Measurements from ENCODE around the gene CDK14.

Gene CDK14

DNA sequence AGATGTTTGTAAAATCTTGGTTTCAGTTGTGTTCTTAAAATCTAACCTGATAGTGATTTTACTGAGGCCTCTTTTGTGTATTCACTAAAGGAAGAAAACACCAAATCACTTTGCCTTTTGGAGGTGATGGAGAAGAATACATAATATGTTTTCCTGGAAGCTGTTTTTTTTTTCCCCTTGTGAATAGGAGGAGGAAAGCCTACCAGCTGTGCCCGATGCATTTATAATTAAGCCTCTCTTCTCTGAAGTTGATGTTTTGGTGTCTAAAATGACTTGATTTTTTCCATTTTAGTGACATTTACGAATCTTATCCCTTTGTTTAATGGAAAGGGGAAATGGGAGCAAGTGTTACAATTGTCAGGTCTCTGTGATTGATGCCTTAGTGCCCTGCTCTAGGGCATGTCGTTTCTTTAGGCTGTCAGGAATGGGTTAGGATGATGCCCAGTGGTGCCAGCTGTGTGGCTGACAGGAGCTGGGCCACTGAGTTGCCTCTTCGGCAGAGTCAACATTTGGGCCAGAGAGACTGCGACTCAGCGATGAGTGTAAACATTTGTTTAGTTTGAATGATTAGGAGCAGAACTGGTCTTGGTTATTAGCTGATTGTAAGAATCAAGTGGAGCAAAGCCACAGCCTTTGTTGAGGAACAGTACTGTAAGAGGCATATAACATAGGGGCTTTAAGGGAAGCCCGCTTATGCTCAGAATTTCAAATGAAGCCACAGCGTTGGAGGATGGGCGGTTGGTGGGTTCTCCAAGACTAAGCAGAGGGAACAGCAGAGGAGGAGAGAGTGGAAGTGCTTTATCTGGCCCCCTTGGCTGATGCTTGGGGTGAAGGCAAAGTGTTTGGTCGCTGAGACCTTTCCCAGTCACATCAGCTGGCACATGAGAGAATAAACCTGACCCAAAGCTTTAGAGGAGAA, 81.6 kb downstream of the CDK14 start:
- in situ Hi-C loops (cut with MboI; ENCODE audit: low sequenced_read_pairs): no loop called here

DNA sequence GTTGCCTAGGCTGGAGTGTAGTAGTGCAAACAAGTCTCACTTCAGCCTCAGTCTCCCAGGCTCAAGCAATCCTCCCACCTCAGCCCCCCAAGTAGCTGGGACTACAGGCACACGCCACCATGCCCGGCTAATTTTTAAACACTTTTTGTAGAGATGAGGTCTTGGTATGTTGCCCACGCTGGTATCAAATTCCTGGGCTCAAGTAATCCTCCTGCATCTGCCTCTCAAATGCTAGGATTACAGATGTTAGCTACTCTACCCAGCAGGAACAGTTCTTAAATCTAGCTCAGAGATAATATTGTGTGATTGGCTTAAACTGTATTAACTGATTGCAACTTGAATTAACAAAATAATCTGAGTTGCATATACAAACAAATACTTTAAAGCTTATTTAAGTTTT, 82.9 kb downstream of the CDK14 start:
- in situ Hi-C loops (cut with MboI; ENCODE audit: low sequenced_read_pairs): no loop called here

DNA sequence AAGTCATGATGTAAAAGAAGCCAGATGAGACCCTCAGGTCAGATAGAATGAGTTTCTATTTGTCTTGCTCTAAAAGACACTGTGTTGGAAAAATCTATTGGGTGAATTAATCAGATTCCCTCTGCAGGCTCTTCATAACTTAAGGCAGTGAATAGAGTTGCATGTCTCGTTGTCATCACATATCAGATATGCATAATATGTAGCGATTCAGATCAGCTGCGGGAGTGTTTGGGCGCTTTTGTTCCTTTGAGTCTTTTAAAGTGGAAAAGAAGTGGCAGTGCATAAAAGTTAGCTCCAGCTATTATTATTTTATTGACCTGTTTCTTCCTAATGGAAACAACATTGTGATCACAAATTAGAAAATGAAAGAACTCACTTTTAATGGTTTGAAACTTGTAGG, 84.4 kb downstream of the CDK14 start:
- in situ Hi-C loops (cut with MboI; ENCODE audit: low sequenced_read_pairs): no loop called here

DNA sequence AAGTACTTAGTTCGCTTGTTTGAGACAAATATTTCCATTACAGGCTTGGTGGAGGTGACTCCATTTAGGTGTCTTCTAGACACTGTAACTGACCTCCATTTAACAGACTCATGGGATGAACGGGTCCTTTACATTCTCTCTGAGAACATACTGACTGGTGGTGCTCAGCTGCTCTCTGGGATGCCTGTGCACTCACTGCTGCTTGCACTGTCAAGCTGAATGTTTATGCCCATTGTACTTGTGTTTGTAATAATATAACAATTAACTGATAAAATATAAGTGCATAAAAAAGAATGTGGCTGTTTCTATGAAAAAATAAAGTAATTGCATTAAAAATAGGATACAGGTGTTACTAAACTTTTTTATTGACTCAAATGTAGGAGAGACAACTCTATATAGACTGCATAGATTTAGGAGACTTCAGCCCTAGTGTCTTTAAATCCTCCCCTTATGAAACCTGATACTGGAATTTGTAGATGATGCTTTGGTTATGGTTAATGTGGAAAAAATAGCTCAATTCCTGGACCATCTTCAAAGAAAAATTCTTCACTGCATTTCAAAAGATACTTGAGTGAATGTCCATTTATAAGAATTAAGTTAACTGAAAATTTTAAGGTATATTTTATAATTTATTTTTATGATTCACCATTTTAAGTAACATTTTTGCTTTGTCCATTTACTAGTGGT, 85.4 kb downstream of the CDK14 start:
- in situ Hi-C loops (cut with MboI; ENCODE audit: low sequenced_read_pairs): no loop called here

DNA sequence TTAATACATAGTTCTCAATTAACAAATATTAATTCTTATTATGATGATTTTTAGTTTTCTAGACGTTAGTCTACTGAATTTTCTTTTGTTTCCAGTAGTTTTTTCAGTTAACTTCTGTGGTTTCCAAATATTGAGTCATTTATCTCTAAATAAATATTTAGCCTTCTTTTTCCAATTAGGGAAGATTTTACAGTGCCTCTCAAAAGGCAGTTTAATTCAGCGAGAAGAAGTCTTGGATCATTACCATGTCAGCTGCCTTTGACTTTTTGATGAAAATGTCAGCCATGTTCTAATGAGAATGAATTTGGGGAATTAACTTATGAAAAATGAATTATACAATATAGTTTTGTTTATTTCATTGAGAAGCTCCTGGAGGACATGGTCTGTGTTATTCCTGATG, 90.0 kb downstream of the CDK14 start:
- in situ Hi-C loops (cut with MboI; ENCODE audit: low sequenced_read_pairs): no loop called here

DNA sequence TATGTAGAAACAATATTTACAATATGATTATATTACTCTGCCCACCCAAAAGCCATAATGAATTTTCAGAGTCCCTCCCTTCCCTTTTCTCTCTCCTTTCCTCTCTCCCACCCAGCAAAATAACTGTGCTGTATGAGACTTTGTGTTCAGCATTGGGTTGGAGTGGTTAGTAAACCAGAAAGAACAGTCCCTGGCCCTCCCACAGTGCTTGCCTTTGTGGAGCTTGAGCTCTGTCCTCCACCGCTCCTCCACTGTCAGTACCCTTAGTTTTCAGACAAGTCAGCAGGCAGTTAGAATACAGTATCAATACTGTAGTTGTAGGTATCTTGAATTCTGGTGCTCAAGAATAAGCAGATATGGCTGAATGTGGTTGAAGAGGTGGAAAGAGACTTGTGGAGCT, 92.7 kb downstream of the CDK14 start:
- in situ Hi-C loops (cut with MboI; ENCODE audit: low sequenced_read_pairs): no loop called here

DNA sequence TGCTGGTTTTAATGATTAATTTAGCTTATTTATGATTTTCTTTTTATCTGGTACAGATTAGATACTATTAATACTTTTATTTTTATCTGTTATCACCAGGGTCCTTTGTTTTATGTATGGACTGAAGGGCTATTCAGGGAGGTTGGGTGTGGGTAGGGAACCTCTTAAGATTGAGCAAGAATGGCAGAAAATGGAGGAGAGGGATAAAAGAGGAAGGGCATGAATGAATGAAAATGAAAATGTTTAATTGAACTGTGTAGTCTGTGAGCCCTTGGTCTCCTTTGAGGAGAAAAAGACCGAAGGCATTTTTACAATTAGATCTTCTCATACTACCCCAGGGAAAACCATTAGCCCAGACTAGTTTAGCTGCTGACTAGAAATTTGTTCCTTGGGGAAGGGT, 93.1 kb downstream of the CDK14 start:
- in situ Hi-C loops (cut with MboI; ENCODE audit: low sequenced_read_pairs): no loop called here

DNA sequence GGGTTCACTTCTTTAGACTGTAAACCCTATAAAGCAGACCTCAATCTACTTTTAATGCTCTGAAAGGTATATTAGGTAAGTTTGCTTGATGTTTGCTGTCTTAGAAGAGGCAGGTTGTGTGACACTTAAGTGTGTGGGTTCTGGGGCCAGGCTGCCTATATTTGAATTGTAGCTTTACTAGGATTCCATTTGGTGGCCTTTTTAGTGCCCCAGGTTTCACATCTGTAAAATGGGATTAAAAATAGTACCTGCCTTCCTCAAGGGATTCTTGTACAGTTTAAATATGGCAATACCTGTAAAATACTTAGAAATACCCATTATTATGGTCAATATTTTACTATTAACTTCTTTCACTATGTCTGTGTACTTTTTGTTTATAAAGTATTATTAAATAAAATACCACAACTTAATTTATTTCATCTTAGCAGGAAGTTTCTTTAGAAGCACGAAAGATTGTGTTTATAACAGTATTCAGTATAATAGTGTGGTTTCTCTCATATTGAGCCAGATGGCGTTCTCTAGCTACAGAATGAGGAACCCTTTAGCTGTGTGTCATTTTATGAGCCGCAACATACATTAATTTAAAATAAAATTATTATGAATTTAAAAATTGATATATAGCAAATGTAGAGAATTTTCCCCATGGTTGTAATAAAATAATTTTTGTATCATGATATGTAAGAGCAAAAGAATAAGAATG, 94.2 kb downstream of the CDK14 start:
- in situ Hi-C loops (cut with MboI; ENCODE audit: low sequenced_read_pairs): no loop called here

DNA sequence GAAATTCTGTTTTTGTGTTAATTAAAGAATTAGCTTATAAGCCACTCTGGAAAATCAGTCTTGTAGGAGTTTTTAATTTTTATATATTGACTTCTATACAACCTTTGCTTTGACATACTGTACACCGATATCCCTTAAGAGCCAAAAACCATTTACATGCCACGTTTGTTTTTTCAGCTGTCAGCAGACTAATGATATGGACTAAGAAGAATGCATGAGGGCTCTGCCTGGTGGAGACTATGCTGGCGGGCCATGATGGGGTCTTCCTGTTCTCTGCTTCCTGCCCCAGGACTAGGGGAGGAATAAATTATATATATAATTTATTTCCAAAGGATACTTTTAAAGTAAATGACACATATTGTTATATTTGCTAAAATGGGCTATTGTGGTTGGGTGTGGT, 96.3 kb downstream of the CDK14 start:
- in situ Hi-C loops (cut with MboI; ENCODE audit: low sequenced_read_pairs): no loop called here

DNA sequence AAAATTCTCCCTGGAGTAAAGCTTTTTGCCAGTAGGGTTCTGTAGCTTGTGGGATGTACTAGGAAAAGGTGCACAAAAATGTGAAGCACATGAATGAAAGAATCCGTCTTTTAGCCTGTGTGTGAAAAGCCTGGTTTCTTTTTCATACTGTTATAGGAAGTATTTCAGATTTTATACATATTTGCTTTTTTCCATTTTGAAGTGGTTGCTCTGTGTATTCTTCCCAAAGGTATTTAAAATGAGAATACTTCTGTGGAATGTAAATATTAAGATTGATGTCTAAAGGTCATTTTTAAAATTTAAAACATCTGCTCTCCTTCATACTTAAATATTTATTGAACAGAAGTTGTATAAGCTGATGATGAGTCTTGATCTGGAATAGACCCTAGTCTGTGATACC, 96.8 kb downstream of the CDK14 start:
- in situ Hi-C loops (cut with MboI; ENCODE audit: low sequenced_read_pairs): no loop called here

DNA sequence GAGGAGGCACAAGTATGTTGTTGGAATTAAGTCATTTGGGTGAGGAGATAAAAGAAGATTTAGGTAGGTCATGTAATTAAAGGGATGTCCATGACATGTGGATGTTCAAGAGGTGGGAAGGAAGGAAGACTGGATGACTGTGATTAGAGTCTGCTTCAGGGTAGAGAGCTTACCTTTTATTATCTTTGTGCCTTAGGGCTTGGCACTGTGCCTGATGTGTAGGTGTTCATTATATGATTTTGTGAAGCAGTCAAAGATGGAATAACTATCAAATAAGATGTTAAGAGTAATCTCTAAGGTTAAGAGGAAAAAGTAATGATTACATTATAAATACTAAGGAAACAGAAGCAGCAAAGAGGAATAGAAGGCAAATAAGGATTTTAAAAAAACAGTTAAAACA, 97.8 kb downstream of the CDK14 start:
- in situ Hi-C loops (cut with MboI; ENCODE audit: low sequenced_read_pairs): no loop called here

DNA sequence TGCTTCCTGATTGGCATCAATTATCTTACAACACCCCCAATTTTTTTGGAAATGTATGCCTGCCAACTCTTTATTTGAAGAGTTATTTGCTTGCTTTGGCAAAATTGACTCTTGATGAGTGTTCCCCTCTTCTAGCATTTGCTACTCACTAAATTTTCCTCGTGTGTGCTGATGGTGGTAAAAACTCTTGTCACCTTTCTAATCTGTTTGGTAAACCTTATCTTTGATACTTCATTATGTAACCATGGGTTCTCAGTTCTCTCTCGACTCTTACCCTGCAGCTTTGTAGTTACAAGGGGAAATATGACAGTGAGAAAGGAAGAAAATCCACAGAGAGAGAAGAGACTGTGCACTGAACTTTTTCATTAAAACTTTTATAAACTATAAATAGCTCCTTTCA, 102.5 kb downstream of the CDK14 start:
- in situ Hi-C loops (cut with MboI; ENCODE audit: low sequenced_read_pairs): no loop called here

DNA sequence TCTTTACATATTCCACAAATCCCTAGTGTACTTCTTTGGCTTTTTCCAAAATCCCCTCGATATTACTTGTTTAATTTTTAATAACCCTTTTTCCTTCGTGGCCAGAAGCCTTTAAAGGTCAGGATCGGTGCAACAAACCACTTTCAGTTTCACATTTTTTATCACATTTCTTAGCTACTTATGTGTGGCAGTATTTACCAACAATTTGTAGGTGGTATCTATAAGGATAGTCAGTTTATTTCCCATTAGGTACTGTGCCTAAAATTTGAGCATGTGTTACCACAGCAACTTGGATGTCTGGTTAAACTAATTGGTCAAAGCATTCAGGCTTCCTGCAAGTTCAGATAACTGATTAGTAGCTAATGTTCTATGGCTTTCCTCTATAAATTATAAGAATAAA, 104.9 kb downstream of the CDK14 start:
- in situ Hi-C loops (cut with MboI; ENCODE audit: low sequenced_read_pairs): no loop called here

DNA sequence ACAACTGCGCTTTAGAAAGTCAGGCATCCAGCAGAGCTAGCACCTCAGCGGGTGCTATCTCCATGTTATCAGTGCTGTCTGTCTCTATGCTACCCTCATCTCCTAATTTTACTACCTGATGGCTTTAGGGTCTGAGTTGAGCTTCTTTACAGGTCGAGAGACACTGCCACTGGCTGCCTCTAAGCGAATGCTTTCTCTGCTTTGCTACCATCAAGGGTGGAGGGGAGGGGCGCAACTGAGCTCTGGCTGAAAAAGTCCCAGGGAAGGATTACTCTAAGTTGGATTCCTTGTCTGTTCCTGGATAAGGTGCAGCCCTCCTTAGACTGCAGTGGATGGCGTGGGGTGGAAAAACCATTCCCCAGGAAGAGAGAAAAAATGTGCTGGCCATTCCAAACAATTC, 105.7 kb downstream of the CDK14 start:
- in situ Hi-C loops (cut with MboI; ENCODE audit: low sequenced_read_pairs): no loop called here

DNA sequence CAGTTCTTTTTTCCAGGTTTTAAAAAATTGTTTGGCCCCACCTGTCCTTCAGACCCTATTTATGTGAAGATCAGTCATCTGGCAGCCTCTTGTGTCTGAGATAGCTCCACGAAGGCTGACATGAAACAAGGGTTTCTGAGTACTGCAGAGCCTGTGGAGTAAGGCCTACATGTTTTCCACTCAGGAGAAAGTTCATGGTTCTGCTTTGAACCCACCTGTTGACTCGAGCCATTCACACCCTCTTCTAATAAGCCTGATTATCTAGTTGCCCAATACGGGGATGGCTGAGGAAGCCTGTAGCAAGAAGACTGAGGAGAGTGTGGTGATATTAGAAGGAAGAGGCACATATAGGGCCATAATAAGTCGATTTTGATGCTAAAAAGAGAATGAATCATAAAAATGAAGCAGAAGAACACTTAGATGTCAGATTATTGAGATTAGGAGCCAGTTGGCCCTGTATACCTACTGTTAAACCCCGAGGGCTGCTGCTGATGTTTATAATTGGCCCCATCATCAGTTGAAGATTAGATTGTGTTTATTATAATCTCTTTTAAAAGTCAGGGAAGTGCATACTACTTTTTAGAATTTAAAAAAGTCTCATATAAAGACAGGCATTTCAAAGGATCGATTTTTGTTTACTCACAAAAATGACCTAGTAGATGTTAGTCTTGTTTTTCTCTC, 109.4 kb downstream of the CDK14 start:
- in situ Hi-C loops (cut with MboI; ENCODE audit: low sequenced_read_pairs): no loop called here

DNA sequence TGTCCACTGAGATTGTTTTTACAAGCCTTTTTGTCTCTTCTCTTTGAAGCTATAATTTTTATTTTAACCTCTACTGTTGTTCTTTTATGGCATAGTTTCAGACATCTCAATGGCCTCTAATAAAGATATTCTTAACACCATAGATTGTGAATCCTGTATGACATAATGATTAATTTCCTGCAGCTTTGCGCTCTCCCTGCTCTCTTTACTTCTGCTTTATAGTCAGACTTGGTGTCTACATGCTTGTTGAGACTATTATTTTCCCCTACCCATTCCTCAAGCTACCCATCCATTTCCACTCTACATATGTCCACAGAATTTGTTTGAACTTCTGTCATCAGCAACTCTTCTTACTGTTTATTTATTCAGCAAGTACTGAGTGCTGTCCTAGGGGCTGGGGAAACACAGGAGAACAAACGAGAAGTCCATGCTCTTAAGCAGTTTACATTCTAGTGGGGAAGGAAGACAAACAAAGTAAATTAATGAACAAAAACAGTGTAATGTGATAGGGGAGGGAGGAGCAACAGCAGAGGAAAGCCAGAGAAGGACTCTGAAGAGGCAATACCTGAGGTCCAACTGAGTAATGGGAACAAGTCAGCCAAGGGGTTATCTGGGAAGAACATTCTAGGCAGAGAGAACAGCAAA, 110.1 kb downstream of the CDK14 start:
- in situ Hi-C loops (cut with MboI; ENCODE audit: low sequenced_read_pairs): no loop called here

DNA sequence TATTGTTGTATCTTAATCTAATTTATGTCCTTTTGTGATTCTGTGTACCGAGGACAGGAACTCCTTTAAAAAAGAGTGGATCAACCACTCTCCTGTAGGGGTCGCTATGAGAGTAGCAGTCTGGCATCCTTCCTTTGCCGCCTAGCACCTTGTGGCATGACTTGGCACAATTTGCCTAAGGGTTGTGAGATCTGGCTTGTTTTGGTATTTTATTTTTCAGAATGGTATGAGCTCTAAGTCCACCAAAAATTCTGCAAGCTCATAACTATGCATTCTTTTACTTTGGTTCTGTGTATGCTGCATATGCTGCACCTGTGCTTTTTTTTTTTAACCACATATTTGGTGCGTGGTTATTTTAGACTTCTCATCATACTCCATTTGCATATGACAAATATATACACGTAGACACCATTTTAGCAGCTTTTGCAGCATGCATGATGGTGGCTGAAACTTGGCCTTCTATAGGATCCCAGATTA, 112.8 kb downstream of the CDK14 start:
- in situ Hi-C loops (cut with MboI; ENCODE audit: low sequenced_read_pairs): no loop called here

DNA sequence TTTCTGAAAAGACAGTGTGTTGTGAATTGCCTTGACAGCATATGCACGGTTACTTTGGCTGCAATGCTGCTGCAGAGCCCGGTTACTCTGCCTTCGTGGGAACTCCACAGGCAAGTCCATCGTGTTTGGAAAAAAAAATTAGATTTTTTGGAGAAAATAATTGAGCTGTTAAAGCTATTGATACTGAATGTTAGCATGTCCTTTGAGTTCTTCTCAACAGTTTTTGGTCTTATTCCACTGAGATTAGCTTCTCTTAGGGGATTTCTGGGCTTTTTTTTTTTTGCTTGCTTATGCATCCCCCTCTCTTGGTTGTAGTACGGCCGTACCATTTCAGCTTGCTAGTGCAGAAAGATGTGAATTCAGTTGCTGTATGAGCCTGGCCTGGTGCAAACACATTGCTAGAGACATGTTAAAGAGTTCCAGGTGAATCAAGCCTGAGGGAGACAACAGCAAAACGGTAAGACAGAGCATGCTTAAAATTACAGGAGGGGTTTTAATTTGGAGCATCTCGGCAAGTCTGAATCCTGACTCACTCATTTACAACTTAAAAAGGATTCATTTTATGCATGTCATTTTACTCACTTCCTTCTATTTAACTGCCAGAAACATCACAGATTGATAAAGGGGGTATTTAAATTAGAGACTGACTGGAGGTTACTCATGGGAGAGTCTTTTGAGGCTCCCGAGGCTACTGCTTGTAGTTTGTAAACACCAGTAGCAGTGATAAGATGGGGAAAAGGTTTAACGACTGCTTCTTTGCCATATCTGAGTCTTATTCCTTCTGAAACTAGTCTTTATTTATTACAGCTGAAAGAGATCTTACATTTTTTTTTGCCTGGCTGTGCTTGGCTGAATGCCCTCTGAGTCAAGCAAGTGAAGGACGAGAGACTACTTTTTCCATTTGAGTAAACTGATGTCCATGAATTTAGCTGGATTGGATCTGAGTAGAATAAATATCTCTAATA, 113.7 kb downstream of the CDK14 start:
- in situ Hi-C loops (cut with MboI; ENCODE audit: low sequenced_read_pairs): no loop called here

DNA sequence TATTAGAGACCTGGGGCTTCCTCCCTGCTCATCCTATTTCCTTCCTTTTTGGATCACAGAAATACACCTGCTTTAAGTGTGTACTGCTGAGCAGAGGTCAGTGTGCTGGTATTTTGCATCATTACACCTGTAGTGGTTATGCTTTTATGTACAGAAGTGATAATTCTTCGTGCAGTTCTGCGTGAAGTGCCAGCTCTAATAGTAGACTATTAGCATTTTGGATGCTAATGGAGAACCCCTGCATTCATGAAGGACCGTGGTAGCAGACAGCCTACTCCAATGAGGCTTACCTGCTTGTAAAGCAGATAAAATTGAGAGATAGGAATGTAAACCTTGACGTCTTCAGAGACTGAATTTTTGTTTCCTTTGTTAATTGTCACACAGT, 114.3 kb downstream of the CDK14 start:
- in situ Hi-C loops (cut with MboI; ENCODE audit: low sequenced_read_pairs): no loop called here

DNA sequence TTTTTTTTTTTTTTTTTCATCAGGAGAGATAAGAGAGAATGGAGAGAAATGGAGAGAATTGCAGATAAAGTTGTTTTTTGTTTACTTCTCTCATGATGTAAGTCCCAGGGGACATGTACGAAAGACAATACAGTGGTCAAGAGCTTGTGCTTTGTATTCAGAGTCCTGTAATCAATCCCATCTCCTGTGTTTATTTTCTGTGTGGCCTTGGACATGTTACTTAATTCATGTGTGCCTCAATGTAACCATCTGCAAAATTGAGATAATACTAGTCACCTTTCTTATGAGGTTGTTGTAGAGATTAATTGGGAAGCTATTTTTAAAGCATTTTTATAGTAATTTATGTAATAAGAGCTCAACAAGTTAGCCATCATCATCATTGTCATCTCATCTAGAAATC, 117.5 kb downstream of the CDK14 start:
- in situ Hi-C loops (cut with MboI; ENCODE audit: low sequenced_read_pairs): no loop called here
